Astrocyte (in vitro differentiated cells and primary cell): ENCODE measurements around the gene CLTC. TPM values are rescaled to one million over a fixed set of nuclear protein-coding genes. Genes with fewer than 3 reads are reported as not detected.

ENCODE experiments used
- DNase-seq: peaks from one replicate; pipeline ENCODE4 v3.0.0-alpha.2; 2010; ENCODE audit warnings: low read depth
- FAIRE-seq: peaks from 2 replicates; lab custom pipeline; 2011; peaks lifted over from hg19 to GRCh38; lab: Jason Lieb, UNC
- H2AFZ ChIP-seq: 2 replicates; pipeline ENCODE4 v1.6.0; 2012; ENCODE audit warnings: low read depth, low read length, inconsistent platforms
- H3K27ac ChIP-seq: 2 replicates; pipeline ENCODE4 v1.5.1; 2011; ENCODE audit warnings: low read depth, low read length, inconsistent platforms
- H3K27me3 ChIP-seq: 2 replicates; pipeline ENCODE4 v1.6.0; 2011; ENCODE audit warnings: low read length, inconsistent platforms; ENCODE audit not compliant: insufficient read depth
- H3K36me3 ChIP-seq: 2 replicates; pipeline ENCODE4 v1.5.1; 2011; ENCODE audit warnings: low read length, inconsistent platforms; ENCODE audit not compliant: insufficient read depth
- H3K4me1 ChIP-seq: 2 replicates; pipeline ENCODE4 v1.5.1; 2011; ENCODE audit warnings: low read length, inconsistent platforms; ENCODE audit not compliant: insufficient read depth
- H3K4me2 ChIP-seq: 2 replicates; pipeline ENCODE4 v1.6.0; 2012; ENCODE audit warnings: low read length, inconsistent platforms
- H3K4me3 ChIP-seq: 2 replicates; pipeline ENCODE4 v1.5.1; 2011; ENCODE audit warnings: low read depth, mild to moderate bottlenecking, low read length, inconsistent platforms; ENCODE audit not compliant: insufficient read depth
- H3K79me2 ChIP-seq: 2 replicates; pipeline ENCODE4 v1.6.0; 2012; ENCODE audit warnings: mild to moderate bottlenecking, low read length, inconsistent platforms; ENCODE audit not compliant: insufficient read depth
- H3K9ac ChIP-seq: 2 replicates; pipeline ENCODE4 v1.6.0; 2012; ENCODE audit warnings: mild to moderate bottlenecking, low read length, inconsistent platforms
- H3K9me3 ChIP-seq: 2 replicates; pipeline ENCODE4 v1.5.1; 2012; ENCODE audit warnings: low read depth, mild to moderate bottlenecking, low read length, inconsistent platforms; ENCODE audit not compliant: insufficient read depth
- H4K20me1 ChIP-seq: 2 replicates; pipeline ENCODE4 v1.6.0; 2012; ENCODE audit warnings: low read length, inconsistent platforms; ENCODE audit not compliant: insufficient read depth
- H3K27ac Mint-ChIP-seq: one replicate; pipeline ENCODE4 v1.8.0; 2021; ENCODE audit warnings: mild to moderate bottlenecking, mixed read lengths; ENCODE audit not compliant: unreplicated experiment
- H3K27me3 Mint-ChIP-seq: one replicate; pipeline ENCODE4 v1.8.0; 2021; ENCODE audit warnings: low read depth, mixed read lengths; ENCODE audit not compliant: unreplicated experiment
- H3K36me3 Mint-ChIP-seq: one replicate; pipeline ENCODE4 v1.8.0; 2021; ENCODE audit warnings: low read depth, mixed read lengths; ENCODE audit not compliant: unreplicated experiment
- H3K4me1 Mint-ChIP-seq: one replicate; pipeline ENCODE4 v1.8.0; 2021; ENCODE audit warnings: low read depth, mixed read lengths; ENCODE audit not compliant: unreplicated experiment
- H3K4me3 Mint-ChIP-seq: one replicate; pipeline ENCODE4 v1.8.0; 2021; ENCODE audit warnings: mild to moderate bottlenecking, moderate library complexity, mixed read lengths; ENCODE audit not compliant: unreplicated experiment
- H3K9me3 Mint-ChIP-seq: one replicate; pipeline ENCODE4 v1.8.0; 2021; ENCODE audit warnings: mild to moderate bottlenecking, mixed read lengths; ENCODE audit not compliant: unreplicated experiment
- EZH2 ChIP-seq: IDR thresholded peaks from 2 replicates; pipeline ENCODE4 v1.6.1; 2012; ENCODE audit warnings: mild to moderate bottlenecking, low read length, inconsistent platforms; ENCODE audit not compliant: insufficient read depth
- total RNA-seq: library from RNA; stranded (reverse); gene quantifications from 2 replicates; pipeline ENCODE4 v1.2.1, GENCODE V29; 2021
- TF ChIP-seq, protein P1 (sequence below): IDR thresholded peaks from 2 replicates; pipeline ENCODE4 v1.5.1; 2011; ENCODE audit warnings: low read depth, mild to moderate bottlenecking, inconsistent platforms, low read length, moderate library complexity; ENCODE audit not compliant: insufficient read depth

The CLTC gene
- total RNA-seq, 1 donor from 2014 or later, result 391 TPM

DNA sequence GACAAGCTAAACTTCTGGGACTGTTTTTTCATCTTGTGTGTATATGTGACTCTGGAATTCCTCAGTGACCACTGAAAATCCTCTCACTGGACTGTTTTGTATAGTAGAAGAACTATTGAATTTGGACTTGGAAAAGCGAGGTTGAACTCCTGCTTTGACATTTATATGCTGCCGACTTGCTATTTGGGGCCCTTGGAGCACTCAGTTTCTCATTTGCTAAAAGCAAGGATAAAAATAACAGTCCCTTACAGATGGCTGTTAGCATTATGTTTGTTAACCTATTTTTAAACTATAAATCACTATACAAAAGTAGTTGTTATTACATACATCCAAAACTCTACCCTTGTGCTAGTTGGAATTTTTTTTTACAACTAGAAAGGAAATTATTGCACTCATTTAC, 96.7 kb downstream of the CLTC start:
- Mint-ChIP-seq H3K4me1 (peaks cover 15% of the 10 kb centered on the region), H3K27ac (no peak overlapping the region), H3K4me3 (no peak overlapping the region), H3K9me3 (no peaks in the 10 kb centered on the region), H3K36me3 (peaks cover 2% of the 10 kb centered on the region), H3K27me3 (no peaks in the 10 kb centered on the region)
- no peak overlapping the region for H3K9ac ChIP-seq
- DNase-seq, result no peak
- TF ChIP-seq EZH2, result no peak
- TF ChIP-seq, protein P1, sequence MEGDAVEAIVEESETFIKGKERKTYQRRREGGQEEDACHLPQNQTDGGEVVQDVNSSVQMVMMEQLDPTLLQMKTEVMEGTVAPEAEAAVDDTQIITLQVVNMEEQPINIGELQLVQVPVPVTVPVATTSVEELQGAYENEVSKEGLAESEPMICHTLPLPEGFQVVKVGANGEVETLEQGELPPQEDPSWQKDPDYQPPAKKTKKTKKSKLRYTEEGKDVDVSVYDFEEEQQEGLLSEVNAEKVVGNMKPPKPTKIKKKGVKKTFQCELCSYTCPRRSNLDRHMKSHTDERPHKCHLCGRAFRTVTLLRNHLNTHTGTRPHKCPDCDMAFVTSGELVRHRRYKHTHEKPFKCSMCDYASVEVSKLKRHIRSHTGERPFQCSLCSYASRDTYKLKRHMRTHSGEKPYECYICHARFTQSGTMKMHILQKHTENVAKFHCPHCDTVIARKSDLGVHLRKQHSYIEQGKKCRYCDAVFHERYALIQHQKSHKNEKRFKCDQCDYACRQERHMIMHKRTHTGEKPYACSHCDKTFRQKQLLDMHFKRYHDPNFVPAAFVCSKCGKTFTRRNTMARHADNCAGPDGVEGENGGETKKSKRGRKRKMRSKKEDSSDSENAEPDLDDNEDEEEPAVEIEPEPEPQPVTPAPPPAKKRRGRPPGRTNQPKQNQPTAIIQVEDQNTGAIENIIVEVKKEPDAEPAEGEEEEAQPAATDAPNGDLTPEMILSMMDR, result no peak
- peaks cover 96% of the 10 kb centered on the region for H3K79me2 ChIP-seq
- no peak overlapping the region for H3K4me3 ChIP-seq
- FAIRE-seq, result no peak
- H4K20me1 ChIP-seq, result peaks cover 80% of the 10 kb centered on the region
- H3K27ac ChIP-seq, result no peak overlapping the region
- no peaks in the 10 kb centered on the region for H3K9me3 ChIP-seq
- H3K36me3 ChIP-seq, result no peaks in the 10 kb centered on the region
- no peak overlapping the region for H3K4me2 ChIP-seq
- H3K4me1 ChIP-seq, result no peaks in the 10 kb centered on the region
- no peak overlapping the region for H2AFZ ChIP-seq
- H3K27me3 ChIP-seq, result no peaks in the 10 kb centered on the region

DNA sequence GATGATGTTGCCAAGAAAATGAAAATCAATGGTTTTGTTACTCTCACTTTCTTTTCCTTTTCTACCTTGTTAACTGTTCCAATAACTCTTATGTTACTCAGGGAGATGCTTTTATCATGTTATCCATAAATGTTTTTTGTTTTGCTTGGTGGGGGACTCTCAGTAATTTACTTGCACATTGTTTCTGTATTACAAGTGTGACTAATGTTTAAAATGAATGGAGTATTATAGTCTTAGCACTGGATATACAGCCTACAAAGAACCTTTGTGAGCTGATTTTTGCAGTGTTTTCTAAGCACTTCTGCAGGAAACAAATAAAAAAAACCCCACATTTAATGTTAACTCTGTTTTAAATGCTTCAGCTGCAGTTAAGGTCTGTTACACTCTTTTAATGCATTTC, 99.8 kb downstream of the CLTC start:
- no peak overlapping the region for H3K4me2 ChIP-seq
- DNase-seq (no peak), FAIRE-seq (no peak)
- H3K9ac ChIP-seq, result no peak overlapping the region
- H3K27ac ChIP-seq, result no peak overlapping the region
- H2AFZ ChIP-seq, result no peak overlapping the region
- Mint-ChIP-seq H3K4me3 (no peak overlapping the region), H3K4me1 (peaks cover 11% of the 10 kb centered on the region), H3K9me3 (no peaks in the 10 kb centered on the region), H3K36me3 (peaks cover 2% of the 10 kb centered on the region), H3K27ac (no peak overlapping the region), H3K27me3 (no peaks in the 10 kb centered on the region)
- no peaks in the 10 kb centered on the region for H3K9me3 ChIP-seq
- H3K36me3 ChIP-seq, result no peaks in the 10 kb centered on the region
- H3K79me2 ChIP-seq, result peaks cover 96% of the 10 kb centered on the region
- peaks cover 86% of the 10 kb centered on the region for H4K20me1 ChIP-seq
- no peak overlapping the region for H3K4me3 ChIP-seq
- H3K27me3 ChIP-seq, result no peaks in the 10 kb centered on the region
- H3K4me1 ChIP-seq, result no peaks in the 10 kb centered on the region
- TF ChIP-seq, protein P1, result no peak
- TF ChIP-seq EZH2, result no peak

DNA sequence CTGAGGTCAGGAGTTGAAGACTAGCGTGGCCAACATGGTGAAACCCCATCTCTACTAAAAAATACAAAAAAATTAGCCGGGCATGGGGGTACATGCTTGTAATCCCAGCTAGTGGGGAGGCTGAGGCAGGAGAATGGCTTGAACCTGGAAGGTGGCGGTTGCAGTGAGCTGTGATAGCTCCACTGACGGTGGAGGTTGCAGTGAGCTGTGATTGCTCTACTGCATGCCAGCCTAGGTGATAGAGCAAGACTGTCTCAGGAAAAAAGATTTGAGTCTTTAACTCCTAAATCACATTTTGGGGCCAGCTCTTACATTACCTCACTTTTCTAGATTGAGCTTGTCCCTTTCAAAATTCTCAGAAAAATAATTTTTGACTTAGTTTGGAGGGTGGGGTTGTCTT, 102.9 kb downstream of the CLTC start:
- H4K20me1 ChIP-seq, result peaks cover 75% of the 10 kb centered on the region
- DNase-seq (no peak), FAIRE-seq (no peak)
- H3K9me3 Mint-ChIP-seq, result no peaks in the 10 kb centered on the region
- no peaks in the 10 kb centered on the region for H3K36me3 ChIP-seq
- no peaks in the 10 kb centered on the region for H3K27me3 ChIP-seq
- no peak overlapping the region for H3K4me3 Mint-ChIP-seq
- H3K9ac ChIP-seq, result no peak overlapping the region
- TF ChIP-seq, protein P1, result no peak
- TF ChIP-seq EZH2, result no peak
- peaks cover 92% of the 10 kb centered on the region for H3K79me2 ChIP-seq
- no peak overlapping the region for H3K4me3 ChIP-seq
- no peaks in the 10 kb centered on the region for H3K4me1 ChIP-seq
- no peak overlapping the region for H3K4me2 ChIP-seq
- H3K4me1 Mint-ChIP-seq, result peaks cover 2% of the 10 kb centered on the region
- H3K27me3 Mint-ChIP-seq, result no peaks in the 10 kb centered on the region
- H2AFZ ChIP-seq, result no peak overlapping the region
- peaks cover 2% of the 10 kb centered on the region for H3K36me3 Mint-ChIP-seq
- H3K27ac Mint-ChIP-seq, result no peak overlapping the region
- no peak overlapping the region for H3K27ac ChIP-seq
- no peaks in the 10 kb centered on the region for H3K9me3 ChIP-seq
